IMR-90 (cell line): Measurements from ENCODE around the gene TAF11L13. TPM values are rescaled to one million over a fixed set of nuclear protein-coding genes. Genes with fewer than 3 reads are reported as not detected.

Source experiments
- ATAC-seq: fragments of 200-7000 bp; cut with Tn5 transposase; 2 replicates; pipeline ENCODE4 v1.9.1; 2020; ENCODE audit warnings: low read depth, mild to moderate bottlenecking, moderate library complexity
- BruUV-seq: library from RNA; stranded (reverse); fragments of 400-500 nt; replicated peaks from 2 replicates; lab custom pipeline; 2021; lab: Mats Ljungman, UMichigan
- CTCF ChIA-PET: fragments of 300-600 bp; formaldehyde crosslinking; extraction: SDS; loops from one replicate; lab custom pipeline; 2021; ENCODE audit warnings: antibody characterized with exemption; lab: Yijun Ruan, JAX
- POLR2A ChIA-PET: fragments of 300-600 bp; sonication (Branson Sonifier 250); formaldehyde crosslinking; loops from one replicate; lab custom pipeline; 2022; ENCODE audit warnings: antibody characterized with exemption; ENCODE audit not compliant: unreplicated experiment; lab: Charles Lee
- DNase-seq: peaks from one replicate; pipeline ENCODE4 v3.0.0; 2013
- H2AFZ ChIP-seq: replicated peaks from 2 replicates; pipeline ENCODE3; 2013; ENCODE audit warnings: low read length, mild to moderate bottlenecking; ENCODE audit not compliant: poor library complexity
- H2AK5ac ChIP-seq: 2 replicates; pipeline ENCODE4 v1.6.1; 2013; ENCODE audit warnings: low read depth, low read length, inconsistent platforms
- H2AK9ac ChIP-seq: replicated peaks from 2 replicates; pipeline ENCODE3; 2013; ENCODE audit warnings: mild to moderate bottlenecking, low read depth, low read length, moderate library complexity; ENCODE audit not compliant: poor library complexity
- H2BK120ac ChIP-seq: 2 replicates; pipeline ENCODE4 v1.6.1; 2013; ENCODE audit warnings: low read depth, low read length, inconsistent platforms
- H2BK15ac ChIP-seq: 3 replicates; pipeline ENCODE4 v1.6.1; 2013; ENCODE audit warnings: low read depth, low read length, inconsistent platforms
- H2BK20ac ChIP-seq: 2 replicates; pipeline ENCODE4 v1.6.1; 2013; ENCODE audit warnings: low read depth, mild to moderate bottlenecking, inconsistent platforms, low read length, moderate library complexity
- H2BK5ac ChIP-seq: 2 replicates; pipeline ENCODE4 v1.6.1; 2013; ENCODE audit warnings: mild to moderate bottlenecking, low read depth, low read length, inconsistent platforms; ENCODE audit not compliant: poor library complexity, severe bottlenecking
- H3K14ac ChIP-seq: replicated peaks from 2 replicates; pipeline ENCODE4 v1.6.1; 2013; ENCODE audit warnings: low read depth, low read length, inconsistent platforms
- H3K18ac ChIP-seq: 2 replicates; pipeline ENCODE4 v1.6.1; 2013; ENCODE audit warnings: low read depth, low read length, control low read depth
- H3K23ac ChIP-seq: 2 replicates; pipeline ENCODE4 v1.6.1; 2013; ENCODE audit warnings: low read depth, low read length, inconsistent platforms
- H3K27ac ChIP-seq: 2 replicates; pipeline ENCODE4 v1.5.1; 2013; ENCODE audit warnings: mild to moderate bottlenecking, control low read depth, low read length; ENCODE audit not compliant: insufficient read depth
- H3K27me3 ChIP-seq: 2 replicates; pipeline ENCODE4 v1.6.1; 2013; ENCODE audit warnings: low read length; ENCODE audit not compliant: control insufficient read depth, insufficient read depth
- H3K36me3 ChIP-seq: 2 replicates; pipeline ENCODE4 v1.6.1; 2013; ENCODE audit warnings: low read length, mixed read lengths; ENCODE audit not compliant: control insufficient read depth, insufficient read depth
- H3K4ac ChIP-seq: 2 replicates; pipeline ENCODE4 v1.6.1; 2013; ENCODE audit warnings: low read depth, low read length, inconsistent platforms
- H3K4me1 ChIP-seq: 2 replicates; pipeline ENCODE4 v1.6.1; 2013; ENCODE audit warnings: low read length, mixed read lengths; ENCODE audit not compliant: control insufficient read depth, insufficient read depth
- H3K4me2 ChIP-seq: 2 replicates; pipeline ENCODE4 v1.6.1; 2013; ENCODE audit warnings: low read depth, mild to moderate bottlenecking, control low read depth, low read length, moderate library complexity
- H3K4me3 ChIP-seq: 2 replicates; pipeline ENCODE4 v1.5.1; 2013; ENCODE audit warnings: low read depth, mild to moderate bottlenecking, control low read depth, low read length, moderate library complexity; ENCODE audit not compliant: insufficient read depth
- H3K56ac ChIP-seq: 2 replicates; pipeline ENCODE4 v1.6.1; 2013; ENCODE audit warnings: low read length, inconsistent platforms; ENCODE audit not compliant: insufficient read depth; ENCODE audit errors: extremely low read depth
- H3K79me1 ChIP-seq, 2 experiments: 2 replicates each; pipeline ENCODE4 v1.6.1; 2013; ENCODE audit warnings: low read length in 2 of 2, inconsistent platforms in 1 of 2, low read depth in 1 of 2
- H3K9ac ChIP-seq: 2 replicates; pipeline ENCODE4 v1.6.1; 2013; ENCODE audit warnings: low read depth, low read length, control low read depth
- H3K9me1 ChIP-seq: 2 replicates; pipeline ENCODE4 v1.6.1; 2013; ENCODE audit warnings: low read length, inconsistent platforms; ENCODE audit not compliant: insufficient read depth
- H3K9me3 ChIP-seq: 2 replicates; pipeline ENCODE4 v1.6.1; 2013; ENCODE audit warnings: low read length; ENCODE audit not compliant: control insufficient read depth, insufficient read depth
- H4K20me1 ChIP-seq: 2 replicates; pipeline ENCODE4 v1.6.1; 2013; ENCODE audit warnings: low read length, inconsistent platforms; ENCODE audit not compliant: insufficient read depth
- H4K5ac ChIP-seq: 2 replicates; pipeline ENCODE4 v1.6.1; 2013; ENCODE audit warnings: mild to moderate bottlenecking, low read depth, low read length, control low read depth
- H4K8ac ChIP-seq, 2 experiments: 2 replicates each; pipeline ENCODE4 v1.6.1; 2013; ENCODE audit warnings: low read depth in 2 of 2, low read length in 2 of 2, control low read depth in 1 of 2, inconsistent platforms in 1 of 2
- H4K91ac ChIP-seq: 2 replicates; pipeline ENCODE4 v1.6.1; 2013; ENCODE audit warnings: low read depth, low read length, inconsistent platforms; ENCODE audit not compliant: insufficient read depth
- BHLHE40 ChIP-seq: fragments of 150-350 bp; IDR thresholded peaks from 2 replicates; pipeline ENCODE4 v1.6.1; 2016; ENCODE audit warnings: mild to moderate bottlenecking, low read depth, low read length
- CEBPB ChIP-seq: IDR thresholded peaks from 2 replicates; pipeline ENCODE4 v1.6.1; 2012; ENCODE audit warnings: low read depth, low read length, improper control_type of control experiment
- CHD1 ChIP-seq: IDR thresholded peaks from 2 replicates; pipeline ENCODE4 v1.6.1; 2012; ENCODE audit warnings: low read depth, low read length, improper control_type of control experiment
- CTCF ChIP-seq: conservative IDR thresholded peaks from 2 replicates; pipeline ENCODE4 v1.5.1; 2012; ENCODE audit warnings: mild to moderate bottlenecking, low read depth, low read length, improper control_type of control experiment
- ELK1 ChIP-seq: fragments of 150-350 bp; IDR thresholded peaks from 2 replicates; pipeline ENCODE4 v1.6.1; 2016; ENCODE audit warnings: low read depth, mild to moderate bottlenecking, low read length, moderate library complexity, borderline replicate concordance
- FOS ChIP-seq: fragments of 150-350 bp; IDR thresholded peaks from 2 replicates; pipeline ENCODE4 v1.6.1; 2016; ENCODE audit warnings: low read depth, low read length
- MAFK ChIP-seq: IDR thresholded peaks from 2 replicates; pipeline ENCODE4 v1.6.1; 2012; ENCODE audit warnings: low read depth, low read length, improper control_type of control experiment
- MAZ ChIP-seq: IDR thresholded peaks from 2 replicates; pipeline ENCODE4 v1.6.1; 2012; ENCODE audit warnings: low read depth, mild to moderate bottlenecking, low read length, improper control_type of control experiment, moderate library complexity, borderline replicate concordance
- MXI1 ChIP-seq: IDR thresholded peaks from 2 replicates; pipeline ENCODE4 v1.6.1; 2012; ENCODE audit warnings: low read depth, mild to moderate bottlenecking, low read length, moderate library complexity, borderline replicate concordance
- NFE2L2 ChIP-seq: fragments of 150-350 bp; IDR thresholded peaks from 2 replicates; pipeline ENCODE4 v1.6.1; 2016; ENCODE audit warnings: low read depth, mild to moderate bottlenecking, low read length
- POLR2A ChIP-seq: IDR thresholded peaks from 2 replicates; pipeline ENCODE4 v1.6.1; 2012; ENCODE audit warnings: mild to moderate bottlenecking, low read depth, low read length
- RAD21 ChIP-seq: IDR thresholded peaks from 2 replicates; pipeline ENCODE4 v1.6.1; 2012; ENCODE audit warnings: low read length, improper control_type of control experiment
- RCOR1 ChIP-seq: IDR thresholded peaks from 2 replicates; pipeline ENCODE4 v1.6.1; 2012; ENCODE audit warnings: mild to moderate bottlenecking, low read length, improper control_type of control experiment; ENCODE audit not compliant: insufficient replicate concordance
- RFX5 ChIP-seq: IDR thresholded peaks from 2 replicates; pipeline ENCODE4 v1.8.0; 2012; ENCODE audit warnings: low read depth, mild to moderate bottlenecking, low read length, moderate library complexity
- SMC3 ChIP-seq: fragments of 150-350 bp; IDR thresholded peaks from 2 replicates; pipeline ENCODE4 v1.6.1; 2016; ENCODE audit warnings: low read depth, mild to moderate bottlenecking, antibody characterized with exemption, low read length, moderate library complexity
- USF2 ChIP-seq: fragments of 150-350 bp; IDR thresholded peaks from 2 replicates; pipeline ENCODE4 v1.6.1; 2017; ENCODE audit warnings: mild to moderate bottlenecking, antibody characterized with exemption, low read length, low read depth
- WGBS, 2 experiments: methylation state at CpG; one replicate each; pipeline versions ENCODE4 v1.1.5 to v1.1.7; 2013; ENCODE audit warnings: missing lambda C conversion rate in 2 of 2; ENCODE audit not compliant: insufficient read length in 1 of 2; ENCODE audit errors: extremely low coverage in 2 of 2; 5-methylcytosine and 5-hydroxymethylcytosine counted together
- dilution Hi-C: fragments of 300-500 bp; cut with HindIII; formaldehyde crosslinking; loops from one replicate; pipeline ENCODE4 v1.14.3; 2018; ENCODE audit warnings: low sequenced_read_pairs; ENCODE audit not compliant: unreplicated experiment
- in situ Hi-C: fragments of 300-500 bp; cut with MboI; formaldehyde crosslinking; loops from 3 replicates; pipeline ENCODE4 v1.14.3; 2019; ENCODE audit warnings: low sequenced_read_pairs, inconsistent platforms, mixed read lengths
- intact Hi-C: fragments of 100-400 bp; cut with micrococcal nuclease; formaldehyde crosslinking; loops from 2 replicates; pipeline ENCODE4 v1.10.0; 2022
- polyA plus RNA-seq, 3 experiments: library from polyadenylated mRNA; depleted of rRNA; stranded (reverse); fragments of >200 nt; gene quantifications; 2 replicates each; pipeline ENCODE4 v1.2.3, GENCODE V29; 2012; ENCODE audit warnings: low replicate concordance in 1 of 3
- total RNA-seq: library from RNA; depleted of rRNA; stranded (reverse); fragments of >200 nt; gene quantifications from 2 replicates; pipeline ENCODE4 v1.2.3, GENCODE V29; 2012

The TAF11L13 gene
- total and polyA plus RNA-seq, 2 of the 4 experiments (the other 2 are of a cell fraction), result not detected

- POLR2A ChIA-PET, result no interaction called here
- Histone ChIP-seq H2AK9ac (no peak overlapping the region), H3K23ac (no peak overlapping the region), H3K79me1 (no peaks in the 10 kb centered on the region), H2BK120ac (no peak overlapping the region), H2BK15ac (no peak overlapping the region), H3K27me3 (no peaks in the 10 kb centered on the region; the same call in 1 of the 2 replicates), H4K8ac (no peak overlapping the region), H3K9me1 (no peaks in the 10 kb centered on the region), H3K9ac (no peak overlapping the region), H3K14ac (no peak overlapping the region), H3K36me3 (no peaks in the 10 kb centered on the region), H2AFZ (no peak overlapping the region), H2AK5ac (no peak overlapping the region), H3K4me3 (no peak overlapping the region), H3K27ac (no peak overlapping the region), H3K56ac (no peak overlapping the region), H3K9me3 (no peaks in the 10 kb centered on the region), H3K4me2 (no peak overlapping the region), H2BK5ac (no peak overlapping the region), H4K91ac (no peak overlapping the region), H3K4me1 (no peaks in the 10 kb centered on the region), H3K4ac (no peak overlapping the region), H4K20me1 (no peaks in the 10 kb centered on the region), H3K18ac (no peak overlapping the region), H2BK20ac (no peak overlapping the region), H4K5ac (no peak overlapping the region)
- CTCF ChIA-PET, result no interaction called here
- in situ Hi-C loops, result no loop called here
- BruUV-seq, result no TSS peak
- dilution Hi-C loops, result no loop called here
- no peak for TF ChIP-seq BHLHE40
- no peak for TF ChIP-seq MXI1
- TF ChIP-seq SMC3, result no peak
- no peak for TF ChIP-seq MAFK
- TF ChIP-seq RCOR1, result no peak
- no peak for TF ChIP-seq CTCF
- TF ChIP-seq CEBPB, result no peak
- no peak for TF ChIP-seq RAD21
- no peak for TF ChIP-seq USF2
- no peak for TF ChIP-seq FOS
- TF ChIP-seq RFX5, result no peak
- TF ChIP-seq POLR2A, result no peak
- no peak for TF ChIP-seq CHD1
- TF ChIP-seq NFE2L2, result no peak
- TF ChIP-seq ELK1, result no peak
- TF ChIP-seq MAZ, result no peak
- DNase-seq, result no peak
- ATAC-seq, result no peak
- intact Hi-C loops, result no loop called here
- no CpG with 5 or more reads among the region's 2 CpGs for WGBS, 2 experiments
Observed at GRCh38 chr5:17680737-17681136, 48.8 kb downstream of the TAF11L13 start.
